Coronary artery (tissue), 2 donors: ENCODE results near the gene NANOS2.
A peak's percentile ranks its signal among the peaks of the same experiment; 100 is the strongest.

Experiments used
- DNase-seq: peaks from one replicate; pipeline ENCODE4 v3.0.0-alpha.2; 2017; ENCODE audit warnings: low spot score
- H3K27ac ChIP-seq, 2 donors: fragments of 200-600 bp; sonication (generic); one replicate each; pipeline ENCODE4 v1.5.1; 2016 to 2019
- H3K4me3 ChIP-seq: fragments of 200-600 bp; sonication (generic); 2 replicates; pipeline ENCODE4 v1.5.1; 2016; ENCODE audit warnings: mild to moderate bottlenecking, moderate library complexity
- CTCF ChIP-seq: fragments of 200-600 bp; sonication (generic); IDR thresholded peaks from one replicate; pipeline ENCODE4 v1.5.1; 2019; ENCODE audit warnings: antibody characterized with exemption

NANOS2 gene

DNA sequence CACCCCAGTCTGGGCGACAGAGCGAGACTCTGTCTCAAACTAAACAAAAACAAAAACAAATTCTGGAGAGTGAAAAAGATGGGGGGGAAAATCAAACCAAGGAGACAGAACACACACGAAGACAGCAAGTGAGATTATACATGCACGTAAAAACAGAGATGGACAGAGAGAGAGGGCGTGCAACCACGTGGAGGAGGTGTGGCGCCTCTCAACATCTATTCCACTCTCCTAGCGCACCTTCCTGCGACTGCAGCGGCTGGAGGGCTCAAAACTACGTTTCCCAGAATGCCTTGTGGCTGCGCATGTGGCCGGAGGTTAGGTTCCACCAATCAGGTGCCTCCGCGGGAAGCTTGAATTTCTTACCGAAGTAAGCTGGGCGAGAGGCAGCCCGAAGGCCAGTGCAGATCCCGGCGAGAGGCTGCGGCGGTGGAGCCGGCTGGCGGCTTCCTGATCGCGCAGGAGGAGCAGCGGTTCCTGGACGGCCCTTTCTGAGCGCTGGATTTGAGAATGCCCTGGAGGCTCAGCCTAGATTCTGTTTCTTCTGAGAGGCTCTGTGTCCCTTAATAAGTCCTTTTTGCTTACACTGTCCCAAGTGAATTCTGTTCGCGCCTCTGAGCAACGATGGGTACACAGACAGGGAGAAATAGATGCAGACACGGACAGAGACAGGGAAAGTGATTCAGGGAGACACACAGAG is 13.1 kb upstream of the NANOS2 start:
- Histone ChIP-seq H3K4me3 (no peak overlapping the region), H3K27ac (no peak overlapping the region)
- no peak for TF ChIP-seq CTCF
- peak; percentile 80 for DNase-seq

GRCh38 chr19:45924891-45925447 is 10.4 kb upstream of the NANOS2 start:
- no peak for DNase-seq
- Histone ChIP-seq H3K27ac (no peak overlapping the region), H3K4me3 (no peak overlapping the region)
- TF ChIP-seq CTCF, result no peak

GRCh38 chr19:45922281-45922680 is 7.7 kb upstream of the NANOS2 start:
- TF ChIP-seq CTCF, result no peak
- DNase-seq, result no peak
- Histone ChIP-seq H3K4me3 (no peak overlapping the region), H3K27ac (no peak overlapping the region)

DNA sequence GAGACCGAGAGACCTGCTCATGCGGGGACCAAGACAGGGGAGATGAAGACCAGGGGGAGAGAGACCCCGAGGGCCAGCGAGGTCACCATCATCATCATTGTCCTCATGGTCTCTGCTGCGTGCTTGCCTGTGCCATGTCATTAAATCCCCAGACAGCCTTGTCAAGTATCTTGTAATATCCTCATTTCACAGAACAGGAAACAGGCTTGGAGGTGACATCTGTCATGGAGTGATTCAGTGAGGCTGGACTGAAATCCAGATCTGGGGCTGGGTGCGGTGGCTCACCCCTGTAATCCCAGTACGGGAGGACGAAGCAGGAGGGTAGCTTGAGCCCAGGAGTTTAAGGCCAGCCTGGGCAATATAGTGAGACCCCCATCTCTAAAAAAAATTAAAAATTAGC is 5.9 kb upstream of the NANOS2 start:
- no peak for TF ChIP-seq CTCF
- Histone ChIP-seq H3K27ac (no peak overlapping the region), H3K4me3 (no peak overlapping the region)
- no peak for DNase-seq

DNA sequence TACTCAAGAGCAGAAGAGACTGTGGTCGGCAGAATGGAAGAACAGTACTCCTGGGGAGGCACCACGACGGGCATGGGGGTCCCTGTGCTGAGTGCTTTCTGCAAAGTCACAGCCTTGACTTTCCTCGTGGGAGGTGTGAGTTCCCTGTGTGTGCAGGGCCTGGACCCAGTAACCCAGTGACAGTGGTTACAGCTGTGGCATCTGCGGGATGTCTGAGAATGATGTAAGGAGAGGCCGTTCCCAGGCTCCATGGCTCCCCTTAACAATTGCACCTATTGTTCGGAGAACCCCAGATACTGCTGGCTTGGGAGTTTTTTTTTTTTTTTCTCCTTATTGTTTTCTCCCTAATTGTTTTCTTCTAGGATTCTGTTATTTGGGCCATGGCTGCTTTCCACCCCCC is 5.1 kb upstream of the NANOS2 start:
- DNase-seq, result no peak
- no peak for TF ChIP-seq CTCF
- no peak overlapping the region for H3K27ac ChIP-seq
- H3K4me3 ChIP-seq, result no peak overlapping the region

DNA sequence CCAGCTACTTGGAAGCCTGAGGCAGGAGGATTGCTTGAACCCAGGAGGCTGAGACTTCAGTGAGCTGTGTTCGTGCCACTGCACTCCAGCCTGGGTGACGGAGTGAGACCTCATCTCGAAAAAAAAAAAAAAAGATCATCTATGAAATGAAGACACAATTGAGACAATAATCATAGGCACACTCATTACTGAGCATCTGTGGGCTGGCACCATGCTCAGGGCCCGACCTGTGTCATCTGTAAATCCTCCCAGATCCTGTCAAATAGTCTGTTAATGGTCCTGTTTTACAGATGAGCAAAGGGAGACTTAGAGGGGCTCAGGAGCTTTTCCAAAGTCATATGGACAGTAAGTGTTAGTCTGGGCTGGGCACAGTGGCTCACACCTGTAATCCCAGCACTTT is 4.1 kb upstream of the NANOS2 start:
- TF ChIP-seq CTCF, result no peak
- Histone ChIP-seq H3K4me3 (no peak overlapping the region), H3K27ac (no peak overlapping the region)
- DNase-seq, result no peak

DNA sequence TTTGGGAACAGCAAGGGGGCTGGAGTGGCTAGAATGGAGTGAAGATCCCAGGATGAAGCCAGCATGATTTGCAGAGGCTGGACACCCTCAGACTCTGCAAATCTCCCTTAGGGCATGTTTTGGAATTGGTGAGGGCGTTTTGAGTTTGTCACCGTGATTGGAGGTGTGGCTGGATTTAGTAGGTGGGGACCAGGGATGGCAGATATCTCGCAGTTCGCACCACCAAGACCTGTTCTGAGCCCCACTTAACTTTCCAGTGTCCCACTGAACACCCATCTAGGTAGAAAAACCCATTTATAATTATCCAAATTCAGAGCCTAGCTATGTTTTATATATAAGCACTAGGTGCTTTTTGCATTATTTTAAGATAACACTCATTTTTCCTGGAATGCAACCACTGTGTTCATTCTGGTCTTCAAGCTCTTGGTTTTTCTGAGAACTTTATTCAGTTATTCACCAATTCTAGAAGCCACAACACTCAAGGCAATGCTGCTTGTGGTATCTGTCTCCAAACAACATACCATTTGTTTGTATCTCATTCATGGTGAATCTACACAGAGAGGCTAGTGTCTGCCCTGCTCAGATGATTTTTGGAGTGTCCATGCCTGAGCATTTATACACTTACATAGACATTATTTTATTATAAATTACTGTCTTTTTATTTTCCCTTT is 3.0 kb upstream of the NANOS2 start:
- TF ChIP-seq CTCF, result no peak
- no peak for DNase-seq
- no peak overlapping the region for H3K4me3 ChIP-seq
- no peak overlapping the region for H3K27ac ChIP-seq
